ENCODE data around the gene TSEN15. TPM values are rescaled to one million over a fixed set of nuclear protein-coding genes. Genes with fewer than 3 reads are reported as not detected.

The TSEN15 gene
- total and polyA plus RNA-seq, 9 of the 15 experiments (the other 6 are each of a cell fraction or from before 2014, with no cell fraction given): 25.6 to 121 (median 91.3) TPM

DNA sequence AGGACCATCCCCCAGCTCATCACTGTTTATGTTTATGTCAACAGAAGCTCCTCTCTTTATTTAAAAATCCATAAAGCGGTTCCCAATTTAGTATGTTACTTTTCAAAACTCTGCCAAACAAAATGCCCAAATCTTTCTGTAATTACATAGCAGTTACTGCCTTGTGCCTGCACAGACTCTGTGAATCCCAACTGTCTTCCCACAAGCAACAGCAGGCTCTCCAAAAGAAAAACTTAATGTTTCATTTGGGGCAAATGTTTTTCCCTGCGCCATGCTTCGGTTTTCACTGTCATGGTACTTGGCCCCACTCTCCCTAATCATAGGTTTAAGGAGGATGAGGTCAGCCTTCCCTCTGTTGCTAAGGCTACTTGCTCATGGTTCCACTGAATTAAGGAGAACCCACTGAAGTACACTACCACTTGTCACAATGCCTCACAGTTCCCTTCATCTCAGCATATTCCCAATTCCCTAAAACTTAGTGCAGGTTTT is 18.6 kb upstream of the TSEN15 start (continued):
- TF ChIP-seq, protein P1, sequence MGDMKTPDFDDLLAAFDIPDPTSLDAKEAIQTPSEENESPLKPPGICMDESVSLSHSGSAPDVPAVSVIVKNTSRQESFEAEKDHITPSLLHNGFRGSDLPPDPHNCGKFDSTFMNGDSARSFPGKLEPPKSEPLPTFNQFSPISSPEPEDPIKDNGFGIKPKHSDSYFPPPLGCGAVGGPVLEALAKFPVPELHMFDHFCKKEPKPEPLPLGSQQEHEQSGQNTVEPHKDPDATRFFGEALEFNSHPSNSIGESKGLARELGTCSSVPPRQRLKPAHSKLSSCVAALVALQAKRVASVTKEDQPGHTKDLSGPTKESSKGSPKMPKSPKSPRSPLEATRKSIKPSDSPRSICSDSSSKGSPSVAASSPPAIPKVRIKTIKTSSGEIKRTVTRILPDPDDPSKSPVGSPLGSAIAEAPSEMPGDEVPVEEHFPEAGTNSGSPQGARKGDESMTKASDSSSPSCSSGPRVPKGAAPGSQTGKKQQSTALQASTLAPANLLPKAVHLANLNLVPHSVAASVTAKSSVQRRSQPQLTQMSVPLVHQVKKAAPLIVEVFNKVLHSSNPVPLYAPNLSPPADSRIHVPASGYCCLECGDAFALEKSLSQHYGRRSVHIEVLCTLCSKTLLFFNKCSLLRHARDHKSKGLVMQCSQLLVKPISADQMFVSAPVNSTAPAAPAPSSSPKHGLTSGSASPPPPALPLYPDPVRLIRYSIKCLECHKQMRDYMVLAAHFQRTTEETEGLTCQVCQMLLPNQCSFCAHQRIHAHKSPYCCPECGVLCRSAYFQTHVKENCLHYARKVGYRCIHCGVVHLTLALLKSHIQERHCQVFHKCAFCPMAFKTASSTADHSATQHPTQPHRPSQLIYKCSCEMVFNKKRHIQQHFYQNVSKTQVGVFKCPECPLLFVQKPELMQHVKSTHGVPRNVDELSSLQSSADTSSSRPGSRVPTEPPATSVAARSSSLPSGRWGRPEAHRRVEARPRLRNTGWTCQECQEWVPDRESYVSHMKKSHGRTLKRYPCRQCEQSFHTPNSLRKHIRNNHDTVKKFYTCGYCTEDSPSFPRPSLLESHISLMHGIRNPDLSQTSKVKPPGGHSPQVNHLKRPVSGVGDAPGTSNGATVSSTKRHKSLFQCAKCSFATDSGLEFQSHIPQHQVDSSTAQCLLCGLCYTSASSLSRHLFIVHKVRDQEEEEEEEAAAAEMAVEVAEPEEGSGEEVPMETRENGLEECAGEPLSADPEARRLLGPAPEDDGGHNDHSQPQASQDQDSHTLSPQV (IDR thresholded peaks at IDR 0.05): no peak
- TF ChIP-seq HEY1 (CRISPR knock-in tag; IDR thresholded peaks at IDR 0.05; ENCODE audit: borderline replicate concordance) (no peak), PYGO2 (tag; IDR thresholded peaks at IDR 0.05) (no peak), HDAC8 (tag; IDR thresholded peaks at IDR 0.05) (no peak), HLTF (IDR thresholded peaks at IDR 0.05) (no peak), RBFOX2 (IDR thresholded peaks at IDR 0.05; ENCODE audit: low read depth, low read length) (peak; percentile 50; the same call in 1 of the 2 replicates), FOXM1 (IDR thresholded peaks at IDR 0.05; ENCODE audit: low read depth) (no peak), FOXM1 (CRISPR knock-in tag; IDR thresholded peaks at IDR 0.05; ENCODE audit: low read depth) (no peak), ZBTB8A (IDR thresholded peaks at IDR 0.05; ENCODE audit: partially characterized antibody) (no peak), PTTG1 (tag; IDR thresholded peaks at IDR 0.05; ENCODE audit: low read depth) (no peak), FOXJ2 (tag; IDR thresholded peaks at IDR 0.05) (no peak)
- TF ChIP-seq, protein P2, sequence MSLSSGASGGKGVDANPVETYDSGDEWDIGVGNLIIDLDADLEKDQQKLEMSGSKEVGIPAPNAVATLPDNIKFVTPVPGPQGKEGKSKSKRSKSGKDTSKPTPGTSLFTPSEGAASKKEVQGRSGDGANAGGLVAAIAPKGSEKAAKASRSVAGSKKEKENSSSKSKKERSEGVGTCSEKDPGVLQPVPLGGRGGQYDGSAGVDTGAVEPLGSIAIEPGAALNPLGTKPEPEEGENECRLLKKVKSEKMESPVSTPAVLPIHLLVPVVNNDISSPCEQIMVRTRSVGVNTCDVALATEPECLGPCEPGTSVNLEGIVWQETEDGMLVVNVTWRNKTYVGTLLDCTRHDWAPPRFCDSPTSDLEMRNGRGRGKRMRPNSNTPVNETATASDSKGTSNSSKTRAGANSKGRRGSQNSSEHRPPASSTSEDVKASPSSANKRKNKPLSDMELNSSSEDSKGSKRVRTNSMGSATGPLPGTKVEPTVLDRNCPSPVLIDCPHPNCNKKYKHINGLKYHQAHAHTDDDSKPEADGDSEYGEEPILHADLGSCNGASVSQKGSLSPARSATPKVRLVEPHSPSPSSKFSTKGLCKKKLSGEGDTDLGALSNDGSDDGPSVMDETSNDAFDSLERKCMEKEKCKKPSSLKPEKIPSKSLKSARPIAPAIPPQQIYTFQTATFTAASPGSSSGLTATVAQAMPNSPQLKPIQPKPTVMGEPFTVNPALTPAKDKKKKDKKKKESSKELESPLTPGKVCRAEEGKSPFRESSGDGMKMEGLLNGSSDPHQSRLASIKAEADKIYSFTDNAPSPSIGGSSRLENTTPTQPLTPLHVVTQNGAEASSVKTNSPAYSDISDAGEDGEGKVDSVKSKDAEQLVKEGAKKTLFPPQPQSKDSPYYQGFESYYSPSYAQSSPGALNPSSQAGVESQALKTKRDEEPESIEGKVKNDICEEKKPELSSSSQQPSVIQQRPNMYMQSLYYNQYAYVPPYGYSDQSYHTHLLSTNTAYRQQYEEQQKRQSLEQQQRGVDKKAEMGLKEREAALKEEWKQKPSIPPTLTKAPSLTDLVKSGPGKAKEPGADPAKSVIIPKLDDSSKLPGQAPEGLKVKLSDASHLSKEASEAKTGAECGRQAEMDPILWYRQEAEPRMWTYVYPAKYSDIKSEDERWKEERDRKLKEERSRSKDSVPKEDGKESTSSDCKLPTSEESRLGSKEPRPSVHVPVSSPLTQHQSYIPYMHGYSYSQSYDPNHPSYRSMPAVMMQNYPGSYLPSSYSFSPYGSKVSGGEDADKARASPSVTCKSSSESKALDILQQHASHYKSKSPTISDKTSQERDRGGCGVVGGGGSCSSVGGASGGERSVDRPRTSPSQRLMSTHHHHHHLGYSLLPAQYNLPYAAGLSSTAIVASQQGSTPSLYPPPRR (CRISPR knock-in tag; IDR thresholded peaks at IDR 0.05; ENCODE audit: borderline replicate concordance): no peak
- TF ChIP-seq, protein P3, sequence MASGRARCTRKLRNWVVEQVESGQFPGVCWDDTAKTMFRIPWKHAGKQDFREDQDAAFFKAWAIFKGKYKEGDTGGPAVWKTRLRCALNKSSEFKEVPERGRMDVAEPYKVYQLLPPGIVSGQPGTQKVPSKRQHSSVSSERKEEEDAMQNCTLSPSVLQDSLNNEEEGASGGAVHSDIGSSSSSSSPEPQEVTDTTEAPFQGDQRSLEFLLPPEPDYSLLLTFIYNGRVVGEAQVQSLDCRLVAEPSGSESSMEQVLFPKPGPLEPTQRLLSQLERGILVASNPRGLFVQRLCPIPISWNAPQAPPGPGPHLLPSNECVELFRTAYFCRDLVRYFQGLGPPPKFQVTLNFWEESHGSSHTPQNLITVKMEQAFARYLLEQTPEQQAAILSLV (tag; IDR thresholded peaks at IDR 0.05): no peak
- TF ChIP-seq, protein P4, sequence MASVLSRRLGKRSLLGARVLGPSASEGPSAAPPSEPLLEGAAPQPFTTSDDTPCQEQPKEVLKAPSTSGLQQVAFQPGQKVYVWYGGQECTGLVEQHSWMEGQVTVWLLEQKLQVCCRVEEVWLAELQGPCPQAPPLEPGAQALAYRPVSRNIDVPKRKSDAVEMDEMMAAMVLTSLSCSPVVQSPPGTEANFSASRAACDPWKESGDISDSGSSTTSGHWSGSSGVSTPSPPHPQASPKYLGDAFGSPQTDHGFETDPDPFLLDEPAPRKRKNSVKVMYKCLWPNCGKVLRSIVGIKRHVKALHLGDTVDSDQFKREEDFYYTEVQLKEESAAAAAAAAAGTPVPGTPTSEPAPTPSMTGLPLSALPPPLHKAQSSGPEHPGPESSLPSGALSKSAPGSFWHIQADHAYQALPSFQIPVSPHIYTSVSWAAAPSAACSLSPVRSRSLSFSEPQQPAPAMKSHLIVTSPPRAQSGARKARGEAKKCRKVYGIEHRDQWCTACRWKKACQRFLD (CRISPR knock-in tag; IDR thresholded peaks at IDR 0.05): no peak
- TF ChIP-seq, protein P5, sequence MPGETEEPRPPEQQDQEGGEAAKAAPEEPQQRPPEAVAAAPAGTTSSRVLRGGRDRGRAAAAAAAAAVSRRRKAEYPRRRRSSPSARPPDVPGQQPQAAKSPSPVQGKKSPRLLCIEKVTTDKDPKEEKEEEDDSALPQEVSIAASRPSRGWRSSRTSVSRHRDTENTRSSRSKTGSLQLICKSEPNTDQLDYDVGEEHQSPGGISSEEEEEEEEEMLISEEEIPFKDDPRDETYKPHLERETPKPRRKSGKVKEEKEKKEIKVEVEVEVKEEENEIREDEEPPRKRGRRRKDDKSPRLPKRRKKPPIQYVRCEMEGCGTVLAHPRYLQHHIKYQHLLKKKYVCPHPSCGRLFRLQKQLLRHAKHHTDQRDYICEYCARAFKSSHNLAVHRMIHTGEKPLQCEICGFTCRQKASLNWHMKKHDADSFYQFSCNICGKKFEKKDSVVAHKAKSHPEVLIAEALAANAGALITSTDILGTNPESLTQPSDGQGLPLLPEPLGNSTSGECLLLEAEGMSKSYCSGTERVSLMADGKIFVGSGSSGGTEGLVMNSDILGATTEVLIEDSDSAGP (CRISPR knock-in tag; IDR thresholded peaks at IDR 0.05): no peak

Measured in K562 (cell line).